Frontal cortex (tissue), 4 donors: ENCODE data around the gene MAP2K5. TPM values are rescaled to one million over a fixed set of nuclear protein-coding genes. Genes with fewer than 3 reads are reported as not detected.

Experiments
- DNase-seq, 2 donors: peaks; one replicate each; pipeline ENCODE4 v3.0.0; 2012; ENCODE audit warnings: low spot score in 2 of 2
- FAIRE-seq: peaks from 2 replicates; lab custom pipeline; 2012; peaks lifted over from hg19 to GRCh38; lab: Jason Lieb, UNC
- total RNA-seq: library from RNA; depleted of rRNA; stranded (reverse); fragments of >200 nt; gene quantifications from one replicate; pipeline ENCODE4 v1.2.3, GENCODE V29; 2014
- donor health status: control.
- donor health status: control.
- donor health status: control.

The MAP2K5 gene
- total RNA-seq, 1 donor from 2014 or later: 11.0 TPM

- DNase-seq (no peak), FAIRE-seq (no peak)
These were observed 249.9 kb downstream of the MAP2K5 start for GRCh38 chr15:67792250-67792942.

DNA sequence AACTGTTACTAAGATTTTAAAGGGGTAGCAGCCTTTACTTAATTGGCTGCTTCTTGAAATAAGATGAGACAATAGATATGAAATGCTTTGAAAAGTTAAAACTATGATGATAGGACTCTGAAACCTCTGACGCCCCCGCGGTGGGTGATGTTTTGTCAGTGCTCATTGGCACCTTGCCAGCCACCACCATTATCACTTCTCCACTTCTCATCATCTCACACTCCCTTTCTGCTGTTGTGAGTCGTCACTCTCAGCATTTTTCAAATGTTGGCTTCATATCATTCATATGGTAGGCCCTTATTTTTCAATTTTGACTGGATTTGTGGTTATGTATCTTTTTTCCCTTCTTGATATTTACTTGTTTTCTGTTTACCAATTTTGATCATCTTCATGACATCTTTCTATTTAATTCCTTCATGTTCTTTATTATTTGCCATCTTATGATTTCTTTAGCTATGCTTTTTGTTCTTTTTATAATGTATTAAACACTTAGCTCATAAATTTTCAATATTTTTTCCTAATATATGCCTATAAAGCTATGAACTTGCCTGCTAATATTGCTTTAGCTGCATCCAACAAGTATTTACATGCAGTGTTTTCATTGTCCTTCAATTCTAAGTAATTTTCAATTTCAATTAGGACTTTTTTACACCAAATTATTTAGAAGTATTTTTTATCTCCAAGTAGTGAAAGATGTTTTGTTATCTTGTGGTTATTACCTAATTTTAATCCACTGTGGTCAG lies 252.5 kb downstream of the MAP2K5 start:
- DNase-seq (no peak), FAIRE-seq (no peak)

DNA sequence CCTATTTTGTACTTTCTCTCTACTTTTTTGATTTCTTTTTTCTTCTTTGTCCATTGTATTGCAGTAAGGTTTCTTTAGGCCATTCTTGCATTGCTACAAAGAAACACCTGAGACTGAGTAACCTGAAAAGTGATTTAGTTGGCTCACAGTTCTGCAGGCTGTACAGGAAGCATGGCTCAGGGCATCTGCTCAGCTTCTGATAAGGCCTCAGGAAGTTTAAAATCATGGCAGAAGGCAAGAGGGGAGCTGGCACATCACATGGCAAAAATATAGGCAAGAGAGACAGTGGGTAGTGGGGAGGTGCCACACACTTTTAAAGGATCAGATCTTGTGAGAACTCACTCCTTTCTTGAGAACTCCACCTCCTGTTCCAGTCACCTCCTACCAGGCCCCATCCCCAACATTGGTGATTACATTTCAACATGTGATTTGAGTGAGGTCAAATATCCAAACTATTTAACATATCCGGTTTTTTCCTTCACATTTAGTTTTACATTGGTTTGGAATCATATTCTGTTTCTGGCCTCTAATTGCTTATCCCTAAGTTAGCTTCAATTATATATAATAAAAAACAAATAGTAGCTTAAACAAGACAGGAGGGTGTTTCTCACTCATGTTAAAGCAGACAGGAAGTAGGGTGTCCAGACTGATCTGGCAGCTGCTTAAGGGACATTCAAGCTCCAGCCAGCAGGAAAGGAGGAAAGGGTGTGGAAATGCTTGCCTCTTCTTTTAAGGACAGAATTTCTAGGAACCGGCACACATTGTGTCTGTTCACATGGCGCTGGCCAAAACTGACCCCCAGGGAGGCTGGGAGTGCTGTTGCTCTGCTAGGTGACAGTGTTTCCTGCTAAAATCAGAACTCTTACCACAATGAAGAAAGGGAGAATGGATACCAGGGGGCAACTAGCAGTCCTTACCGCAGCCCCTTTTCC lies 254.0 kb downstream of the MAP2K5 start:
- FAIRE-seq: no peak
- DNase-seq: no peak

DNA sequence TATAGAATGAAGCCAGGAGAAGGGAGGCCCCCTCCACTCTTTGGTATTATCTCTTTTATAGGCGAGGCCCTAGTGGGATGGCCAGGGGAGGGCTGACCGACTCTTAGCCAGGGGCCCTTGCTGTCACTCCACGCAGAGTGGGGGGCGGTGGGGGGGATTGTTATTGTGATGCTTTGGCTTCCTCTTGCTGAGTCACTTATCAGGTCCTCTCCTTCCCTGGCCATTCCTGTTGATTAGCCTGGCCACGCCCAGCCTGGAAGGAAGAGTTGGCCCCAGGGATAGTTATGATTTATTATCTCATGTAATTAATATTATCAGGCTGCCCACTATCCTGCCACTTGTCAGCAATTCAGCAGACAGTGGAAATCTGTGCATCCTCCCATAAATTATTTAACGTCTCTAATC lies 257.3 kb downstream of the MAP2K5 start:
- no peak for FAIRE-seq
- DNase-seq: no peak

GRCh38 chr15:67801142-67801541 lies 258.6 kb downstream of the MAP2K5 start:
- DNase-seq: no peak
- FAIRE-seq: no peak

DNA sequence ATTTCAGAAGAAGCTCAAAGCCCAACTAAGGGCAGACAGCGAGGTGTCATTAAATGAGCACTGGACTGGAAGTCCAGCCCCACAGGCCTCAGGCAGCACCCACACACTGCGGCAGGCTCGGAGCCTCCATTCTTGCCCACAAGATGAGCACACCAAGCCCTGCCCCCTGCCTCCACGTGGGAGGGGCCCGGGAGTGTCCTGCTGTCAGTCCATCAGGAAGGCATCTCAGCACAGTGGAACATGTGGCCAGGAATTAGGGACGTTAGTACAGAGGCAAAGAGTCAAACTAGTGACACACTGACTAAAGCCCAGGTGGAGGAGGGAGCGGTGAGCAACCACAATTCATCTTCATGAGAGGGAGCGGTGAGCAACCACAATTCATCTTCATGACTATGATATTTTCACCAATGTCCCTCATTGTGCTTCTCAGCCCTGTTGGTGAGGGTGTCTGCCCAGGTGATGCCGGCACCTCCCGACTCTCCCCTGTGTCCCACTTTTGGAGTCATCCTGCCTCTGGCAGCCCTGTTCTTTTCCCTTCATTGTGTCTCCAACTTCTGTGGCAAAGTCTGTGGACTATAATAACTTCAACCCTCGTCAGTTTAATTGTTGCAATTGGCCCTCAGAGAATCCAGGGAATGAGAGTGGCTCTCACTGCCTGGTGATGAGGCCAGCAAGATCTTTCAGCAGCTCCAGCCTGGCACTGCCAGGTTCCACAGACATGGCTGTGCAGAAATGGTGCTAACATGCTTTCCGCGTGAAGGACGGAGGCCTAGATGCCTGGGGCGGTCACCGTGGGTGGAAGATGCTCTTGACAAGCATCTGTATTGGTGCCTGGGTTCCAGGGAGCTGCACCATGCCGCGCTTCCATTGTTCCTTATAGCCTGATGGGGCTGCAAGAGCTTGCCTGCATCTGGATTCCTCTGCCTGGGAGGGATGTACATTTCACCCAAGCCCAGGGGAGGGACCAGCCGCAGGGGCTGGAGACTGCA lies 259.7 kb downstream of the MAP2K5 start:
- FAIRE-seq: no peak
- DNase-seq: no peak

DNA sequence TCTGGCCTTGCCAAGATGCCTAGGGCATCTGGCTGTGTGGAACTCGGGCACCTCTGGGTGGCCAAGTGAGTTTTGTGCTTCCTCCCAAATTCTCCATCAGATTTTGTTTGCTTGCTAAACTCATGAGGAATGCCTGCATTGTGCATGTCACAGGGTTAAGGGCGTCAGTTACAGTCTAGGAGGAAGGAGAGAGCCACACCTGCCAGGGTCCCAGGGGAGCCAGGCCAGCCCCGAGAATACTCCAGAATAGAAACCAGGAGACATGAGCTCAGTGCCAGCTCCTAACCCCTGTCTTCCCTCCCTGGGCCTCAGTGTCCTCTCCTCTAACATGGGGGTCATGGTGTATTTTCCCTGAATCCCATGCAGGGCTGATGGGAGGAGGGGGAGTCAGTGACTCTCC lies 260.8 kb downstream of the MAP2K5 start:
- no peak for DNase-seq
- FAIRE-seq: no peak

DNA sequence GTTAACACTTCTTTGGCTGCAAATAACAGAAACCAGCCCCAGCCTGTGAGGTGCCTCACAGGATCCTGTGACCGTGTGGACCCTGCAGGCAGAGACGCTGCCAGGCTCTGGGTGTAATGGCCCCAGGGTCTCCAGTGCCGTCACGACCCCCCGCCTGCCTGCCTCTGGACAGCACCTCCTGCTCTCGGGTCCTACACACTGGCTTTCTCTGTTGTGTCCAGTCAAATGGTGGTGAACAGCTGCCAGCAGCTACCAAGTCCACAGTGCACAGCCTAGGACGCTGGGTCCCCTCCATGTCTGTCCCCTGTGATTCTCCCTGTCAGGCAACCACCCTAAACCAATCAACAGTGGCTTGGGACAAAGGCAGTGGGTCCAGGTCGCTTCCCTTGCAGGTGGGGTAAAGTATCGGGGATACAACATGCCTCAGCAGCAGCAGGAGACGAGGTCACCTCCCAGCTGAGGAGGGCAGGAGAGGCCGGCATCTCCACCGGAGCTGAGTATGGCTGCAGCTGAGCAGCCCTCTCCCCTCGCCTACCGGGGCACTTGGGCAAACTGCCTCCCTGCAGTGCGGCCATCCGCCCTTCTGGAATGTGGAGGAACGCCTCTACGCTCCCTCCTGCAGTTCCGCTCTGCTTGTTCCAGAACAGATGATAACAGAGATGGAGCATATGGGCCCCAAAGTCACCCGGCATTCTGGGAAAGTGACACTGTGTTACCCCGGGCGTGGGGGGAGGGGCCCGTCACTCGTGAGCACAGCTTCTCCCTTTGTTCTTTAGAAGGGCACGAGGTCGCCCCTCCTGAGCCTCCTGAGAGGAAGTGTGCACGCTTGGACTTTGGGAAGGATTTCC lies 261.7 kb downstream of the MAP2K5 start:
- no peak for DNase-seq
- no peak for FAIRE-seq

DNA sequence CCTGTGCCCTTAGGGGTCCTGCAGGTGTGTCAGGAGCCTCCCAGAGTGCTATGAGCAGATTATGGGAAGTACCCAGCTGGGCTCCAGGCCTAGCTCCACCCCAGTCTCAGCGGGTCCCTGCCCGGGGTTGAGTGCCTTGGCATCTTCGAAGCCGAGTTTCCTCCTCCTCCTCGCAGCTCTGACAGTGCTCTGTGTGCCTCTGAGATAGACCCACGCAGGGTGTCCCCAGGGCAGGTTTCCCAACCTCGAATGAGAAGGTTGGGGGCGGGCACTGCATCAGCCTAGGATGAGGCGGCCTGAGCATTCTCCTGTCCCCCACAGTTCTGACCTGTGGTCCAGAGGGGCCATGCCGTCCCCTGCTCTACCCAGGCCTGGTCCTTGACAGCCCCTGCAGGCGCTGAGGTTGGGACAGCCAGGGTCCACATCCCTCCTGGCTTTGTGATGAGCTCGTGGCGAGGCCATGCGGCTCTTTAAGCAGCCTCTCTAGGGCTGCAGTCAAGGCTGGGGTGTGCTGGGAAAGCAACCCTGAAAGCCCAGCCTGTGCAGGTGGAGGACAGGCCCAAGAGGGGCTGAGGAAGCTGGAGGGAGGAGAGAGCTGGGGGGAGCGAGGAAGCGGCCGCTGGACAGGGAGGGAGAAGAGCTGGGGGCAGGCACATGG lies 262.6 kb downstream of the MAP2K5 start:
- no peak for FAIRE-seq

DNA sequence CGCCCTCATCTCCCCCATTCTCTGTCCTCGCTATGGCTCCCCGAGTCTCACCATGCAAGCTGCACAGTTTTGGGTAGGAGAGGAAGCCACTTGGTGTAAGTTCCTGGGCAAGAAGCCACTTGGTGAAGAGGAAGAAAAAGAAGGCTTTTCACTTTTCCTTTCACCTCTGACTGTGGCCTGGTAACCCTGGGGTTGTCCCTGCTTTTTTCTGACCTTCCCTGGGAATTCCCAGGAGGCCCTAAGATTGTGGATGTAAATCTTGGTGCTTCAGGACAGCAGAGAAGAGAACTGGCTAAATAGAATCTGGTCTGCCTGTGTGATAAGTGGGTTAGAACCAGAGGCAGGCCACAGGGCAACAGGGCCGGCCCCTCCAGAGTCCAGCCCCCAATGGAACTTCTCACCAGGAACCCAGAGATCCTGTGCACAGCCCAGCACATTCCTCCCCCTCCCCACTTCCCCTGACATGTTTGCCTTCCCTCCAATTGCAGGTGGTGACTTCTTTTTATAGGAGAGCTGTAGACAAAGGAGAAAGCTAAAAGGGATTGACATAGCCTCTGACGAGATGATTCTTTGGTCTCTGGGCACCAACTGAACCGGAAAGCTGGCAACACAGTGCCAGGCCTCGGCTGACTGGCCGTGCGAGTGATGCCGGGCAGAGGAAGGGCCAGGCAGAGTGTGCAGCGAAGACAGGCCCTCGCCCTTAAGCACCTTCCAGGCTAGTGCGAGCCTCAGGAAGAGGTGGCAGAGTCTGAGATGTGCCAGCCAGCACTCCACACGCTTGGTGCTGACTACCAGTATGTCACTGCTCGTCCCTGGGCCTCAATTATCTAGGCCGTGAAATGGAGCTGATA lies 263.4 kb downstream of the MAP2K5 start:
- FAIRE-seq (no peak), DNase-seq (no peak)

More for the DNA sequence above, 262.6 kb downstream of the MAP2K5 start:
- no peak for DNase-seq

GRCh38 chr15:67806536-67806935 lies 264.0 kb downstream of the MAP2K5 start:
- DNase-seq (no peak), FAIRE-seq (no peak)

GRCh38 chr15:67807141-67807540 lies 264.6 kb downstream of the MAP2K5 start:
- DNase-seq: no peak
- no peak for FAIRE-seq

DNA sequence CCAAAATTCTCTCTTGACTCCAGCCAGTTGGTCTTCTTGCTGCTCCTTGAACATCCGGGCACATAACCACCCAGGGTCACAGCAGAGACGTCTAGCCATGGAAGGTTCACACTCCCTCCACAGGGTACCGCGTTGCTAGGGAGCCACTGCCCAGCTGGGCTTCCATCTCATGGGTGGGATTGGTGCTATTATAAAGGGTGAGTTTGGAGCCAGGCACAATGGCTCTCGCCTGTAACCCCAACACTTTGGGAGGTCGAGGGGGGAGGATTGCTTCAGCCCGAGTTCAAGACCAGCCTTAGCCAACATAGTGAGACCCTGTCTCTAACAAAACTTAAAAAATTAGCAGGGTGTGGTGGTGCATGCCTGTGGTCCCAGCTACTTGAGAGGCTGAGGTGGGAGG lies 265.3 kb downstream of the MAP2K5 start:
- DNase-seq: no peak
- no peak for FAIRE-seq

- no peak for DNase-seq
- no peak for FAIRE-seq
These were observed 266.3 kb downstream of the MAP2K5 start for GRCh38 chr15:67808821-67809220.

- no peak for DNase-seq
- FAIRE-seq: no peak
These were observed 266.9 kb downstream of the MAP2K5 start for GRCh38 chr15:67809441-67809840.

- DNase-seq: no peak
- no peak for FAIRE-seq
These were observed 267.4 kb downstream of the MAP2K5 start for GRCh38 chr15:67809866-67810265.

DNA sequence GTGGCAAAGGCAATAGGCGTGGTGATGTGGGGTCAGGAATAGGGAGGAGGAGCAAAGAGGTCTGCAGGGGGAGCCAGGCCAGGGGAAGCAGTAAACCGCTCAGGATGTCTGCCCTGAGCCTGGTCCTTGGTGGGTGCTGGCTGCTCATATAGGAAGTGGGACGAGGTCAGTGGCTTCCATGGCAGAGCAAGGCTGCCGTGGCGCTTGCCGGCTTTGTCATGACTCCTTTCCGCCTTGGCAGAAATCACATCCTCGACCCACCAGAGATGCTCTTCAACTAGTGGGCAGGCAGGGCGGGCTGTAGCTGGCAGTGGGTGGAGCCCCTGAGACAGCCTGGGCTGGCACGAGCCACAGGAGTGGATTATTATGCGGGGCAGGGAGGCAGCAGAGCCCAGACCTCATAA lies 269.7 kb downstream of the MAP2K5 start:
- no peak for DNase-seq
- no peak for FAIRE-seq
